Tibial artery (tissue), 4 donors: ENCODE measurements around the gene TCF20.

Source experiments
- DNase-seq, 2 donors: peaks; one replicate each; pipeline ENCODE4 v3.0.0-alpha.2; 2019
- H3K27ac ChIP-seq, 2 donors: fragments of 200-600 bp; sonication (generic) in 1 of 2; 1 replicate in 1 of 2; 2 replicates in 1 of 2; pipeline ENCODE4 v1.5.1; 2018 to 2019; ENCODE audit warnings: mild to moderate bottlenecking in 1 of 2
- H3K27me3 ChIP-seq, 2 donors: fragments of 200-600 bp; sonication (generic) in 1 of 2; one replicate each; pipeline versions ENCODE4 v1.5.1 to v1.6.0; 2016 to 2019
- H3K36me3 ChIP-seq, 3 donors: fragments of 200-600 bp; sonication (generic) in 2 of 3; one replicate each; pipeline ENCODE4 v1.5.1; 2016 to 2019; ENCODE audit warnings: mild to moderate bottlenecking in 2 of 3
- H3K4me1 ChIP-seq, 4 donors: fragments of 200-600 bp; sonication (generic) in 2 of 4; 1 replicate in 3 of 4; 2 replicates in 1 of 4; pipeline ENCODE4 v1.5.1; 2016 to 2019
- H3K4me3 ChIP-seq, 2 donors: fragments of 200-600 bp; sonication (generic) in 1 of 2; 1 replicate in 1 of 2; 2 replicates in 1 of 2; pipeline ENCODE4 v1.5.1; 2018 to 2019; ENCODE audit warnings: mild to moderate bottlenecking in 2 of 2
- H3K9me3 ChIP-seq, 3 donors: fragments of 200-600 bp; sonication (generic) in 1 of 3; one replicate each; pipeline ENCODE4 v1.5.1; 2016 to 2019
- intact Hi-C: fragments of 100-400 bp; cut with DNase I; formaldehyde crosslinking; loops from one replicate; pipeline ENCODE4 v1.15.0; 2023; ENCODE audit warnings: low total_unique reads
- TF ChIP-seq, protein P1 (sequence below), 2 experiments: fragments of 200-600 bp in 1 of 2; fragments of 450-650 bp in 1 of 2; IDR thresholded peaks; one replicate each; pipeline ENCODE4 v1.5.1; 2017 to 2019; ENCODE audit warnings: antibody characterized with exemption in 2 of 2, mild to moderate bottlenecking in 1 of 2, moderate library complexity in 1 of 2

Gene TCF20

DNA sequence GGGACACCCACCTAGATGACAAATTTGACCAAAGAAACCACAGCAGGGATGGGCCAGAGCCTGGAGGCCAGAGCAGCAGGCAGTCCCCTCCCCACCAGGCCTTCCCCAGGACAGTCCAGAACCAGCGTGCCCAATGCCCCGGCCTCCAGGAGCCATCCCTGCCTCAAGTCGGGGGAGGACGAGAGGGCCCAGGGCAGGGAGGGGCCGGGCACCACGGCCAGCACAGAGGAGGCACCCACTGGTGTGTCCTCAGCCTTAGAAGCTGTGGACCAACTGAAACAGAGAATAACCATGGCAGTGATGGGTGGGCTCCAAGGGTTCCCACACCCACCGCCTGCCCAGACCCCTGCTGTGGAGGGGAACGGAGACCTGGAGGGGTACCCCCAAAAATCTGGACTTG lies 28.3 kb upstream of the TCF20 start:
- Histone ChIP-seq H3K4me3 (no peak overlapping the region), H3K36me3 (no peaks in the 10 kb centered on the region), H3K9me3 (no peaks in the 10 kb centered on the region), H3K27me3 (peaks cover 0 to 41% of the 10 kb centered on the region in 2 donors), H3K27ac (no peak overlapping the region), H3K4me1 (peaks cover 0 to 18% (median 6%) of the 10 kb centered on the region in 4 donors)
- DNase-seq, result no peak
- TF ChIP-seq, protein P1, sequence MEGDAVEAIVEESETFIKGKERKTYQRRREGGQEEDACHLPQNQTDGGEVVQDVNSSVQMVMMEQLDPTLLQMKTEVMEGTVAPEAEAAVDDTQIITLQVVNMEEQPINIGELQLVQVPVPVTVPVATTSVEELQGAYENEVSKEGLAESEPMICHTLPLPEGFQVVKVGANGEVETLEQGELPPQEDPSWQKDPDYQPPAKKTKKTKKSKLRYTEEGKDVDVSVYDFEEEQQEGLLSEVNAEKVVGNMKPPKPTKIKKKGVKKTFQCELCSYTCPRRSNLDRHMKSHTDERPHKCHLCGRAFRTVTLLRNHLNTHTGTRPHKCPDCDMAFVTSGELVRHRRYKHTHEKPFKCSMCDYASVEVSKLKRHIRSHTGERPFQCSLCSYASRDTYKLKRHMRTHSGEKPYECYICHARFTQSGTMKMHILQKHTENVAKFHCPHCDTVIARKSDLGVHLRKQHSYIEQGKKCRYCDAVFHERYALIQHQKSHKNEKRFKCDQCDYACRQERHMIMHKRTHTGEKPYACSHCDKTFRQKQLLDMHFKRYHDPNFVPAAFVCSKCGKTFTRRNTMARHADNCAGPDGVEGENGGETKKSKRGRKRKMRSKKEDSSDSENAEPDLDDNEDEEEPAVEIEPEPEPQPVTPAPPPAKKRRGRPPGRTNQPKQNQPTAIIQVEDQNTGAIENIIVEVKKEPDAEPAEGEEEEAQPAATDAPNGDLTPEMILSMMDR (IDR thresholded peaks at IDR 0.05), result no peak
- intact Hi-C loops, result no loop called here

DNA sequence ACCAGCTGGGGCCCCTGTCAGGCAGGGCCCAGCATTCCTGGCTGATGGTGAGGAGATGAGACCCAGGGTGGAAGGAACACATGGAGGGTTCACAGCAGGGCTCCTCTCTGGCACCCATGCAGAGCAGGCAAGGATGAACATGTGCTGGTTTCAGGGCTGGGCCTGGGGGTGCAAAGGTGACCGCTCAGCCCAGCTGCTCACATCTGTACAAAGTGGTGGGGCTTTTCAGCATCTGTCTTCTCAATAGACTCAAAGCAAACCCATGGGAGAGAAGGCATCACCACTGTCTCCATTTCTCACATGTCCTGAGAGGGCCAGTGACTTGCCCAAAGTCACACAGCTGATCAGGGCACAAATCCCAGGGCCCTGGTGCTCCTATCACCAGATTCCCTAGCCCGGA lies 27.3 kb upstream of the TCF20 start:
- Histone ChIP-seq H3K27me3 (peaks cover 0 to 37% of the 10 kb centered on the region in 2 donors), H3K4me3 (no peak overlapping the region), H3K27ac (no peak overlapping the region), H3K36me3 (no peaks in the 10 kb centered on the region), H3K4me1 (peaks cover 0 to 18% (median 6%) of the 10 kb centered on the region in 4 donors), H3K9me3 (no peaks in the 10 kb centered on the region)
- intact Hi-C loops, result no loop called here
- DNase-seq, result no peak
- TF ChIP-seq, protein P1 (IDR thresholded peaks at IDR 0.05), result no peak

DNA sequence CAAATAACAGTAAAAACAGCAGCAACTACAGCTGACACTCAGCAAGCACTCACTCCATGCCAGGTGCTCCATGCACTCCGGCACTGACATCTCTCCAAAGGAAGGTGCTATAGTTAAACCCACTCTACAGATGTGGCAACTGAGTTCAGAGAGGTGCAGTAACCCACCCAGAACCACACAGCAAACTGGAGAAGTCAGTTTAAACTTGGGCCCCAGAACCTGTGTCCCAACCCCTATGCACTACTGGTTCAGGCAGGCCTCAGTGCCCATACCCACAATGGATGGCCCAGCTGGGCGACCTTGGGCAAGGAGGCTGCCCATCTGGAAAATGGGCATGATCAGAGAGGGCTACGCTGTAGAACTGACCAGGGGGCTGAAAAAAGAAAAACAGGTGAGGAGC lies 26.4 kb upstream of the TCF20 start:
- no peaks in the 10 kb centered on the region for H3K36me3 ChIP-seq
- H3K27ac ChIP-seq, result no peak overlapping the region
- DNase-seq, result no peak
- H3K9me3 ChIP-seq, result no peaks in the 10 kb centered on the region
- H3K4me1 ChIP-seq, result peaks cover 0 to 18% (median 6%) of the 10 kb centered on the region in 4 donors
- intact Hi-C loops, result no loop called here
- TF ChIP-seq, protein P1 (IDR thresholded peaks at IDR 0.05), result no peak
- H3K27me3 ChIP-seq, result peaks cover 0 to 34% of the 10 kb centered on the region in 2 donors
- no peak overlapping the region for H3K4me3 ChIP-seq

DNA sequence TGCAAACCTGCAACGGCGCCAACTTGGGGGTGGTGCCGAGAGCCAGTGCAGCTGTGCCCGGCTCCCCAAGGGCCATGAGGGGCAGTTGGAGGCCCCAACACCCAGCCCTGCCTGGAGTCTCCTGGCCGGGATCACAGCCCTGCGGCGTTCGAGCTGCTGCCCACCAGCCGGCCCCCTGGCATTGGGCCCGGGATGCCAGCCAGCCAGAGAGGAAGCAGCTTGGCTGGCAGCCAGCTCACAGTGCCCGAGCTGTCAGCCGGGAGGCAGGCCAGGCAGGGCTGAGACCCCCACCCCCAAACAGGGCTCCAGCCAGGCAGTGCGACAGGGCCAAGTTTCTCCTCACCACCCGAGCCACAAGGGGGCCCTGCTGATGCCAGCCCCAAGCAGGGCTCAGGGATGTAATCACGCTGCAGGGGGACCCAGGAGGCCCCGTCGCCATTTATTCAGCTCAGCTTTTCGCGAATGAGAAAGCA lies 26.0 kb upstream of the TCF20 start:
- TF ChIP-seq, protein P1 (IDR thresholded peaks at IDR 0.05), result no peak
- peaks cover 0 to 30% of the 10 kb centered on the region in 2 donors for H3K27me3 ChIP-seq
- intact Hi-C loops, result no loop called here
- H3K36me3 ChIP-seq, result no peaks in the 10 kb centered on the region
- H3K4me3 ChIP-seq, result no peak overlapping the region
- no peak overlapping the region for H3K27ac ChIP-seq
- peaks cover 0 to 18% (median 6%) of the 10 kb centered on the region in 4 donors for H3K4me1 ChIP-seq
- DNase-seq, result no peak
- no peaks in the 10 kb centered on the region for H3K9me3 ChIP-seq

DNA sequence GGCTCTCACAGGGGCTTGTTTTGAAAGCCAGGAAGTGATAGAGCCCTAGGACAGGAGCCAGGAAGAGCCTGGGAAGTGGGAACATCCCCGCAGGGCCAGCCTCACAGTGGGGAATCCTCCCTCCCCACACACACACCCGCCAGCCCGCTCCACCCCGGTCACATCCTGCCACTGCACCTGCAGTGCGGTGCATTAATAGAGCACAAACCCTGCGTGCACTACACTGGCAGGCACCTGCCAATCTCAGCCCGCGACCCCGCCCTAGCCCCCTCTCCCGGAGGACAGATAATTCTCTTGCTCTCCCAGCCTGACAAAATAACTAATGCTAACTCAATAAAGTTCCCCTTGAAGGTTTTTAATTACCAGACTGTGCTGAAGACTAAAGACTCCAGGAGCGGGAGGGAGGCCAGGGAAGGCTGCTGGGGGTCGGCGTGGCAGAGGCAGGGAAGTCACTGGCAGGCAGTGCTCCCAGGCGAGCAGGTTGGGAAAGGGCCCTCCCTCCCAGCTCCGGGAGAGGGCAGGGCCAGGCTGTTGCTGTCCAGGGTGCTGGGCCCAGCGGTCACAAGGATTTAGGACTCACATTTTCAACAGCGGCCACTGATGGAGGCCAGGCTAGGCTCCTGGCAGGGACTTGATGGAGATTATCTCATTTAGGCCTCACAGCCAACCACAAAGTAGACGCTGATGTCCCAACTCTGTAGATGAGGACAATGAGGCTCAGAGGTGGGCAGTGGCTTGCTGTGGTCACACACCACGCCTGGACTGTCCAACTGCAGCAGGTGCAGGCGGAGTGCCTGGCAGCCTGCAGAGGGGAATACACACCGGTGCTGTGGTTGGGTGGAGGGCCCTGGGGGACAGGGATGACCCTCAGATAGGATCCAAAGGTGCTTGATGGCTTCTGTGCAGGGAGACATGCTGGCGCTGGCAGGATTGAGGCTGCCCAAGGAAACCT lies 23.9 kb upstream of the TCF20 start:
- Histone ChIP-seq H3K4me3 (no peak overlapping the region), H3K36me3 (no peaks in the 10 kb centered on the region), H3K9me3 (no peaks in the 10 kb centered on the region), H3K4me1 (peaks cover 0 to 12% (median 2%) of the 10 kb centered on the region in 4 donors), H3K27me3 (peaks cover 0 to 28% of the 10 kb centered on the region in 2 donors), H3K27ac (no peak overlapping the region)
- intact Hi-C loops, result no loop called here
- TF ChIP-seq, protein P1 (IDR thresholded peaks at IDR 0.05), result no peak
- peak in 1 of 2 donors; percentile 32 for DNase-seq
